NCI-H2029 (cell line): ENCODE results near the gene MTA1.
A peak's percentile ranks its signal among the peaks of the same experiment; 100 is the strongest.

Experiments
- DNase-seq: peaks from one replicate; lab custom pipeline; 2025; lab: John Stamatoyannopoulos, UW

MTA1 gene

DNA sequence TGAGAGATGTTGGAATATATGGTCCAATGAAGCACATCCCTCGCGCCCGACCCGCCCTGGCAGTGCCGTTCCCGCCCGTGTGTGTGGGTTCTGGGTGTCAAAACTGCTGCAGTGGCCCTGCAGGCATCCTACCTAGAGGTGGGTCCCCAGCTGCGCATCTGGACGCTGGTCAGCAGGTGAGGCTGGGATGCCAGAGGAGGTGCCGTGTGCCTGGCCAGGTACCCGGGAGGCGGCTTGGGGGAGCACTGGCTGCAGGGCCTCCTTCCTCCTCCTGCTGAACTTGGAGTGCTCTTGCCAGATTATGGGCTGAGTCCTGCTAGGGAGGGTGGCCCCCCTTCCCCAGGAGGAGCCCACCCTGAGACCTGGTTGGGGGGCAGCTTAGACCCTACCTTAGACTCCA is 5.2 kb downstream of the MTA1 start:
- DNase-seq, result no peak

DNA sequence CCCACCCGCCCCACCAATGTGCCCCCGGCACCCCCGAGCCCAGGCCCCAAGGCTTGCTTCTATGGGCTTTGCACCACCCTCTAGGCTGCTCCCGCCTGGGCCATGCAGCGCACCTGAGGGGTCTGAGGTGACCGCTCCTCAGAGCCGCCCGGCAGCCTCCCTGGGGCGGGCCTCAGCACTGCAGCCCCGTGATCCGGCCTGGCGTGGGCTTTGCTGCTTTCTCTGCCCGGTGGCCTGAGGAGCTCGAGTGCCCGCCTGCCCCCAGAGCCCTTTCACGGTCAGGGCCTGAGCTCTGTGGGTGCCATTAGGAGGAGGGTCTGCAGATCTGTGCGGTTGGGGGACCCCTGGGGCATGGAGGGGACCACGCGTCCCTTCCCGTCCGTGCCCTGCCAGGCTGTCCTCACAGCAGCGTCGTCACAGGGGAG is 6.2 kb downstream of the MTA1 start:
- DNase-seq, result no peak

DNA sequence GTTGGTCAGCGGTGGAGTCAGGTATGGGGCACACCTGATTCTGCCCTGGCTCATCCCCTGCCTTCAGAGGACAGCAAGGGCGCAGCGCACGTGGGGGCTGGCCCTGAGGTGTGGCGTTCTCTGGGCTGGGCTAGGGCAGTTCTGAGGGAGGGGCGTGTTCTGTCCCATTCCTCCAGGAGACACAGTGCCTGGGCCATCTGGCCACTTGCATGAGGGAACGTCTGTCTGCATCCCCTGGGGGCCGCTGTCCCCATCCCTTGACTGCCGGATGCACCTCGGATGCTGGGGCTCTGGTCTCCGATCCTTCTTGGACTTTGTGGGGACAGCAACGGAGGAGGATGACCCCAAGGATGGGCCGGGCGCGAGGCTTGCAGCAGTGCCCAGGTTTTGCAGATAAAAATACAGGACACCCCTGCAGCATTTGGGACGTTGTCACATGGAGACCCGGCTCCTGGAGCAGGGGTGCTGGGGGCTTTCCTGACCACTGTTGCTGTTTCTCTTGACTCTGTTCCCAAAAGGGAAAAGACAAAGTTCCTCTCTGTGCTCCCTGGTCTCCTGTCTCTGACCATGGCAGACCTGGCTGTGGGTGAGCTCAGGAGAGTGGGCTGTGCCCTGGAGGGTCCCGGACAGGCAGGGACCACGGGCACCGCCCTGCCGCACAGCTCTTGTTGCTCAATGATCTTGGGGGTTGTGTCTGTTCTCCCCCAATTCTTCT is 6.9 kb downstream of the MTA1 start:
- DNase-seq, result no peak

DNA sequence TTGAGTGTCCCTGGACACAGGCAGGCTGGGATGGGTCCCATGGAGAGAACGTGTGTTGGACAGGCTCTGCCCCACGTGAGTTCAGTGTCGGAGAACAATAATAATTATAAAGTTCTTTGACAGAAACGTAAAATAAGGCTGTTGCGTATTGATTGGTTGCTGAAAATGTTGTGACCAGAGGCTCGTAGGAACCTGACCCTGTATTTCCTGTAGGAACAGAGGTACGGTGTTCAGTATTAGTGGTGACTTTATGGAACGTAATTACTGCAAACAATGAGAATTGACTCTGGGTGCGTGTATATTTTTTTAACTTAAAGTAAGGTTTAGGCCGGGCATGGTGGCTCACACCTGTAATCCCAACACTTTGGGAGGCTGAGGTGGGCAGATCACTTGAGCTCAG is 7.8 kb downstream of the MTA1 start:
- DNase-seq, result no peak

DNA sequence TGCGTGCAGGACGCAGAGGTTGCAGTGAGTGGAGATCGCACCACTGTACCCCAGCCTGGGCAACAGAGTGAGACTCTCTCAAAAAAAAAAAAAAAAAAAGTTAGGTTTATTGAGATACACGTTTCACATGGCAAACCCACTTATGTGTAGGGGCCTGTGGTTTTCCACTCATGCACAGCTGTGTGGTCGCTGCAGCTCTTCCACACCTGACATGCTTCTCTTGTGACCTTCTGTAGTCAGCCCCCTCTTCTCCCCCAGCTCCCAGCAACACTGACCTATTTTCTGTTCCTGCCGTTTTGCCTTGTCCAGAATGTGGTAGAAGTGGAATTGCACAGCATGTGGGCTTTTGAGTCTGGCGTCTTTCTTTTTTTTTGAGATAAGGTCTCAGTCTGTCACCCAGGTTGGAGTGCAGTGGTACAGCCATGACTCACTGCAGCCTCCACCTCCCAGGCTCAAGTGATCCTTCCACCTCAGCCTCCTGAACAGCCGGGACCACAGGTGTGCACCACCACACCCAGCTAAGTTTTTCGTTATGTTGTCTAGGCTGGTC is 8.4 kb downstream of the MTA1 start:
- no peak for DNase-seq

DNA sequence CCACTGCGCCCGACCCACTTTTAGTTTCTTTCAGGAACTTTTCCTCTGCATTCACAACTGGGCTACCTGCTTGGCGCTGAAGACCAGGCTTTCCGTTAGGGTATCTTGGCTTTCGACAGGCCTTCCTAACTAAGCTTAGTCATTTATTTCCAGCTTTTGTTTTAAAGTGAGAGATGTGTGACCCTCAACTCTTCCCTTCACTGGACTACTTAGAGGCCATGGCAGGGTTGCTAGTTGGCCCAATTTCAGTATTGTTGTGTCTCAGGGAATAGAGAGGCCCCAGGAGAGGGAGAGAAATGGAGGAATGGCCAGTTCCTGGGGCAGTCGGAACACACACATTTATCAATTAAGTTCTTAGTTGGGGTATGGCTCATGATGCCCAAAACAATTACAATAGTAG is 10.4 kb downstream of the MTA1 start:
- no peak for DNase-seq

DNA sequence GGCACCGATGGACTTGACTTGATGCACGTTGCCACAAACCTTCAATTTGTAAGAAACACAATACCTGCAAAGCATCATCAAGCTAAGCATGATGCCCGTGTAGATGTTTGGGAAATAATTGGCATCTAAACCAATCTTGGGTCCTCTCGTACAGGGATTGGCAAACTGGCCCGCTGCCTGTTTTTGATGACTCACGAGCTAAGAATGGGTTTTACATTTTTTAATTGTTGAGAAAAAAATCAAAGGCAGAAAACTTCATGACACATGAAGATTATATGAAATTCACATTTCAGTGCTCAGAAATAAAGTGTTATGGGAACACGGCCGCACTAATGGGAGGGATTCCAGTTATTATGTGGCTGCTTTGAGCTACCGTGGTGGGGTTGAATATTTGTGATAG is 10.9 kb downstream of the MTA1 start:
- DNase-seq, result no peak

DNA sequence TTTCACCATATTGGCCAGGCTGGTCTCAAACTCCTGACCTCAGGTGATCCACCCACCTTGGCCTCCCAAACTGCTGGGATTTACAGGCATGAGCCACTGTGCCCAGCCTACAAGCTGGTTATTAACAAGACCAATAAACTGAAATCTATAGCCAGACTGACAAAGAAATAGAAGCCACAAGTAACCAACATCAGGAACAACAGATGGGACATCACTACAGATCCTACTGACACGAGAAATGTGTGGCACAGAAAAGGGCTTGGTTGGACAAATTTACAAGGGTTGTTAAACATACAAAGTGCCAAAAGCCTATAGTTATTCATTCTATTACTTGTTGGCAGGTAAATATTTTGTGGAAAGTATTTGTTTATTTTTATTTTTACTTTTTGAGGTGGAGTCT is 11.6 kb downstream of the MTA1 start:
- DNase-seq, result no peak

DNA sequence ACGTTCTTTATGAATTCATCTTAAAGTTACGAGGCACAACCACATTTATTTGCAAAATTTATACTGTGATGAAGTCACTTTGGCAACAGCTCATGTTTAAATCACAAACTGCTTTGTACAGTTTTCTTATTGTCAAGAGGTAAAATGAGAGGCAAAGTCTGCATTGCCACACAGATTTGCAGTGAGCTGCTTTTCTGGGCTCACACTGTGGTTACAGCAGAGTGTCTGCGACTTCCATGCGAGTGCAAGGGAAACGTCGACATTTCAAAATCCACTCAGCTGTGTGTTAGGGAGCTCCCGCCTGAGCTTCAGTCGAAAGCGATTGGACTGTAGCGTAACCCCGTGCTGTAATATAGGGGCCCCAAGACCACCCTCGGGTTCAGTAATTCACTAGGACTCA is 13.0 kb downstream of the MTA1 start:
- no peak for DNase-seq

DNA sequence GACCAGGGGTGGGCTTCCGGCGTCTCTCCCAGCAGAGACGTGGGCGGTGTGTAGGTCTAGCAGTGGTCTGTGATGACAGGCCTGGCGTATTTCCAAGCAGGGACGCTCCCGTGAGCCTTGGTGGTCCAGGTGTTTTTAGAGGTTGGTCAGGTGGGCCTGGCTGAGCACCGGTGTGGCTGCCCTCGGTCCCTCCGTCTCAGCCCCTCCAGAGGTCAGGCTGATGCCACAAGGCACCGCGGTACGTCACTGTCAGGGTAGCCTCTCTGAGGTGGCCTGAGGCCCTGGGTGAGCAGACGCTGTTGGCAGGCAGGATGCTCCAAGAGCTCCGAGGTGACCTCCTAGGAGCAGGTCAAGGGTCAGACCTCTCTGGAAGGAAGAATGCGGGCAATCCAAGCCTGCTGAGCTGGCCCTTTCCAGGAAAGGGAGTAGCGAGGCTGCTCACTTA is 13.6 kb downstream of the MTA1 start:
- DNase-seq, result no peak

DNA sequence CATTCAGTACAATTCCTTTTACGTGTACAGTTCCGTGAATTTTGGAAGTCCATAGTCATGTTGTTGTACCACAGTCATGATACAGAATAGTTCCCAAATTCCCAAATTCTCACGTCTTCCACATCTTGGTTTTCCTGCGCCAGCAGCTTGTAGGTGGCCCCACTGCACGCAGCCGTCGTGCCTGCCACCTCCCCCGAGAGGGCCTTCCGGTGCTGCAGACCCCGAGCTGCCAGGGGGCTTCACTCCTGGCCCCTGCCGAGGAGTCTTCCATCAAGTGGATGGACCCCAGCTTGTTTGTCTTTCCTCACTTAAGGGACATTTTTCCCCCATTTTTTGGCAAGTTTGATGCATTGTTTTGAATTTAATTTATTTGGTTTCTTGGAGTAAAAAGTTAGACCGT is 16.8 kb downstream of the MTA1 start:
- DNase-seq, result no peak

DNA sequence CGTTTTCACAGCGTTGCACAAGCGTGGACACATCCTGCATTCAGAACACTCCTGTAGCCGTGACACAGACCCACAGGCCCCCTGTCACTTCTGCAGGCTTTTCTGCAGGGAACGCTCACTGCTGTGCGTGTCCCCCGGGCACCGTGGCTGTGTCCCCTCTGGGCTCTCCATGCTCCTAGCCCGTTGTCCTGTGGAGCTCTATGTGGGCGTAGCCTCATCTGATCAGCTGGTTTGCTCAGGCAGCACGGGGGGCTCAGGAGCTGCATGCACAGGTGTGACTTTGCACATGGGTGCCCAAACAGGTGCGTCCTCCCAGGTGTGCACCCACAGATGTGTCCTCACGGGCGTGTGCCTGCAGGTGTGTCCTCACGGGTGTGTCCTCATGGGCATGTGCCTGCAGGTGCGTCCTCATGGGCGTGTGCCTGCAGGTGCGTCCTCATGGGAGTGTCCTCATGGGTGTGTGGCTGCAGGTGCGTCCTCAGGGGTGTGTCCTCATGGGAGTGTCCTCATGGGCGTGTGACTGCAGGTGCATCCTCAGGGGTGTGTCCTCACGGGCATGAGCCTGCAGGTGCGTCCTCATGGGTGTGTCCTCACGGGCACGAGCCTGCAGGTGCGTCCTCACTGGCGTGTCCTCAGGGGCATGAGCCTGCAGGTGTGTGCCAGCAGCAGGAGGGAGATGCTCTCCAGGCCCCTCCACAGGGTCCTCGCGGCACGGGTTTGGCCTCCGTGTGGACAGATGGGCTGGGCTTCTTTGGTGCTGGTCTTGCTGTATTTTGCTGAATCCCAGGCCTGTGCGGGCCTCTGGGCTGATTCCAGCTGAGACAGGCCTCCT is 17.5 kb downstream of the MTA1 start:
- DNase-seq, result no peak

DNA sequence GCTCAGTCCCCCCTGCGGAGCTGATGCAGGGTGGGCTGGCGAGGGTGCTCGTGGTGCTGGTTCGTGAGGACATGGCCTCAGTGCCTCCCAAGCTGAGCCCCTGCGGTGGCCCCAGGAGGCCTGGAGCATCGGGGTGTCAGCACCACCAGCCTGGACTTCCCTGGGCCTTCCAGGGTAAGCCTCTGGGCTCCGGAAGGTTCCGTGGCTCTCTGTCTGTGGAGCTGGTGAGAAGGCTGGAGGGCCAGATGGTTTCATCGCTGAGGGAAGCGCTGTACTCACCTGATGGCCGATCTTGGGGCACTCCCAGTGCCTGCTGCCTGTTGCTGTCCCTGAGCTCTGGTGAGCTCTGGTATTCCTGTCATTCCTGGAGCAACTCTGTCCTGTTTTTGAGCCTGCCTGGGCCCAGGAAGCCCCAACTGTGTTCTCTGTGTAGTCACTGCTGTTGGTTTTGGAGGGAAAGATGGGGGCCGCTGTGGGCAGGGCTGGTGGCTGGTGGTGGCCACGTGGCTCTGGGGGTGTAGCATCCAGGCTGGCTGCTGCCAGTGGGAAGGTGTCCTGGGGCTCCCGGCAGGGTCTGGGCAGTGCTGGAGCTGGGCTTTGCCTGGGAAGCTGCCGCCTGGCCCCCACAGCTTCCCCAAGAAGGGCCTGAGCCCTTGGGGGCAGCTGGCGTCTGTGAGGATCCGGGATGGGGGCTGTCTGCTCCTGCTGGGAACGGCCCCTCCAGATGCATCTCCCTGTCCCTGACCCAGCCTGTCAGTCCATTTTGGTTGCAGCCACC is 18.3 kb downstream of the MTA1 start:
- no peak for DNase-seq

DNA sequence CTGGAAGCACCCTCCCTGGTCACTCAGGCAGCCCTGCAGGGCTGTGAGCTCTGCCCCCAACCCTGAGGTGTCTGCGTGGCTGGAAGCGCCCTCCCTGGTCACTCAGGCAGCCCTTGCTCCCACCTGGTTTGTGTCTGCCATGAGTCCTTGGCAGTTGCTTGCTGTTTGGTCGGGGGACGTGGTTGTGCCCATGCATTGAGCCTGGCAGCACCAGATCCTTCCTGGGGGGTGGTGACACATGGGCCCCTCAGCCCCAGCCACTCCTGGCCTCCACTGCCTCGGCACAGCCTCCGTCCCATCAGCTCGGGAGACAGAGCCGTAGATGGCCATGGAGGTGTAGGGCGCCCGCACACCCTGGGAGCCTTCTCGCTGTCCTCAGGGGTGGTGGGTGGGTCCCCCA is 19.6 kb downstream of the MTA1 start:
- DNase-seq, result no peak

DNA sequence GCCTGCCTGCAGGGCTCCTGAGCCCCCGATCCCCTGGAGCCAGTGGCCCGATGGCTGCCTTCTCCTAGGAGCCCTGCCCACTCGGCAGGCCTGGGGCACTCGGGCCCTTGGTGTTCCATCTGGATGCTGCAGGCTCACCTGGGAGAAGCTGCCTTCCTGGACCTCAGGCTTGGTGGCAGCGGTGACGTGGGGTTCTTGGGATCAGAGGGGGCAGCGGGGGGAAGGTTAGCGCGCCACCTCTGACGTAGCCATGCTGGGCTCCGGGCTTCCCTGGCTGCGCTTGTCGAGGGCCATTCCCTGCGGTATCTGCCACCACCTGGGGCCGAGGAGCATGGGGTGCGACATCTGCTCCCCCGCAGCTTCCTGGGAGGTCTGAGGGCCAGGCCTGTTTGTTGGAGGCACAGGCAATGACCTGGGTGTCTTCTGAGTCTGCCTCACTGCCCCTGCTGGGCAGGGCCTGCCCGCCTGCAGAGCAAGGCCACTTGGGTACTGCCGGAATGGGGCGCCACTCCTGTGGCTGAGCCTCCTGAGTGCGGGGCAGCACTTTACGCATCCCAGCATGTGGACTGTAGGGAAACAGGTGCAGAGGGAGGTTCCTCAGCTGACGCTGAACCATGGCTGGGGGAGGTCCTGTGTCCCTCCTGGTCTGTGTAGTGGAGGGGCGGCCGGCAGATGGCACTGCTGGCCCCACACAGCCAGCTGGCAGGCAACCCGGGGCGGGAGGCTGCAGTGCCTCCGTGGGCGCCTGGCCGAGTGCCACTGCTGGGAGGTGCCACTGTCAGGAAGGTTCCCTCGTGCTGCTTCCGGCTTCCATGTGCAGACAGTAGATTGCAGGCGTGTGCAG is 20.3 kb downstream of the MTA1 start:
- peak; percentile 22 for DNase-seq

DNA sequence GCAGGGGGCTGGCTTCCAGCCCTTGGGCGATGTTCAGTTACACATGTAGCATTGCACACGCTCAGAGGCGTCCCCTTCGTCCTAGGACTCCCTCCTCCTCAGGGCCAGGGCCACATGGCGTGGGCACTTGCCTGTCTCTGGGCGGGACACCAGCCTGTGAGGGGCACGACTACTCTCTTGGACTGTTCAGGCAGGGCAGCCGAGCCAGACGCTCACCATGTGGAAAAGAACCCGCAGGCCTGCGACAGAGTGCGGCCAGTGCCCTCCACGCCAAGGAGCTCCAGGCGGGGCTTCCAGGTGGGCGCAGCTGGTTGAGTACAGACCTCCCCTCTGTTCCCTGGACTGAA is 20.9 kb downstream of the MTA1 start:
- no peak for DNase-seq

DNA sequence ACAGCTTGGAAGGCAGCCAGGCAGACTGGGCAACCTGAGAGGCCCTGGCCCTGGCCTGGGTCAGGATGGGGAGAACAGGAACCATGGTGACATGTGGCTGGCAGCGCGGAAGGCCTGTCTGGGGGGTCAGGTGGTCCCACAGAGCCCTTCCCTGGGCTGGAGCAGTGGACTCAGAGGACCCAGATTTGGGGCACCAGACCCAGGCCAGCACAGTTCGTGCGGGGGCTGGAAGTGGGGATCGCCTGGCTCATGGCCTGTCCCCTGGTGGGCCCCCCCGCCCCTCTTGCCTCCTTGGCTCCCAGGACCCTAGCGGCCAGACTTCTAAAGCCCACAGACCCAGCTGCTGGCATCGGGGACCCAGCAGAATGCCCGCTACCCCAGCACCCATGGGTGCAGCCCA is 21.4 kb downstream of the MTA1 start:
- DNase-seq, result no peak

DNA sequence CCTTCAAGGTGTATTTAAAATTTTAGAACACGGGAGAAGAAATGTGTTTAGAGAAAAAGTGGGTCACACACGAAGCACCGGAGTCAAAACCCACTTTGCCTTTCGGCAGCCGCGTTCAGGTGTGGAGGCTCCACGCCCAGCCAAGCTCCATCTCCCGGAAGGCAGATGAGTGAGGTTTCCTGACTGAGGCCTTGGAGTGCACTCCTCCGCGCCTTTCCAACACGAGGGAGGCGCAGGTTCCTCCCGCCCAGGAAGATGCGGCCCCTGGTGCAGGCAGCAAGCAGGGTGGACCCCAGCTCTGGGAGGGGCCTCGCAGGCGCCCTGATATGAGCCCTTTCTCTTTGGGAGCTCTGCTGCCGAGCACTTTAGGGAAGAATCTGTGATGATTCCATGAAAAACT is 22.5 kb downstream of the MTA1 start:
- no peak for DNase-seq

DNA sequence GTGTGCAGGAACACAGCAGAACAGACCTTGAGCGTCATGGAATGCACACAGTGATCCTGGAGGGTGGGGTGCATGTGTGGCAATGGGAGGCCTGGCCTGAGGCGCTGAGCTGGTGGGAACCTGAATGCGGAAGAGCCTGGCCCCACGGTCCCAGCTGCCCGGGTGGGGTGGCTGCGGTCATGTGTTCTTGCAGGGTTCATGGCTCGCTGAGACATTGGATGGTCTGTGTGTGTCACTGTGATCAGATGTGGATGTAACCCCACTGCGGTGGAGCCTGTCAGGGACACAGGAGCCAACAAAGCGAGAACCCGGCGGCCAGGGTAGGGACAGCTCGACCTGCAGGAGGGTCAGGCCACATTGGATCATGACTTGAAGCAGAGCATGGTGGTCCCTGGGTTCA is 23.2 kb downstream of the MTA1 start:
- no peak for DNase-seq

DNA sequence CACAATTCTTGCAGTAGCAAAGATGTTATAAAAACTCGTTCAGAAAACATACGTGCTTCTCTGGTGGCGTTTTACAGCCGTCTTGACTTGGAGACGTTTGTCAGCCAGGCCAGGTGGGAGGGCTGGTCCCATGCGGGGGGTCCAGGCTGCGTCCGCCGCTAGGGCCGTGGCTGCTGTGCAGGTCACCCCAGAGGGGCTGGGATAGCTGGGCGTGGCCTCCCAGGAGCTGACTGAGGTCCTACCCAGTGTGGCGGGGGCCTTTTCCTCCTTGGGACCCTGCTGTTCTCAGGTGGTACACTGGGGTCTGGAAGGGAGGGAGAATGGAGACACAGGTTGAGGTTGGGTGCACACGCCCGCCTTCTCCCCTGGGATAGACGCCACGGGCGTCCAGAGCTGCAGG is 25.2 kb downstream of the MTA1 start:
- DNase-seq, result no peak

DNA sequence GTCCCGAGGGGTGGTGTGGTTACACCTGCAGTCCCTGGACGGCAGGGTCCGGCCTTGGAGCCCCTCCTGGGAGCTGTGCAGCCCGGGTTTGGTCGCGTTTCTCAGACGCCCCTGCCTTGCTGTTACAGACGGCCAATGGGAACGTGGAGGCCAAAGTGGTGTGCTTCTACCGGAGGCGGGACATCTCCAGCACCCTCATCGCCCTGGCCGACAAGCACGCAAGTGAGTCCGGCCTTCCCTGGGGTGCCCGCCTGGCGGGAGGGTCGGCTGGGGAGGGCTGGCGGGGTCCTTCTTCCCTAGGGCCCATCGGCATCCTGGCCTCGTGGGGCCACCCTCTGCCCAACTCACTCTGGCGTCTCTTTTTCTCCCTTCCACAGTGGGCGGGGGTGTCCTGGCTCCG is 25.7 kb downstream of the MTA1 start:
- DNase-seq, result no peak
